HG03175 (cell line): Measurements from ENCODE around the gene RSPH1.

Experiments
- ATAC-seq: cut with Tn5 transposase; IDR thresholded peaks from one replicate; pipeline ENCODE4 v1.9.1; 2021; ENCODE audit warnings: mild to moderate bottlenecking, moderate library complexity; ENCODE audit not compliant: unreplicated experiment

The RSPH1 gene

DNA sequence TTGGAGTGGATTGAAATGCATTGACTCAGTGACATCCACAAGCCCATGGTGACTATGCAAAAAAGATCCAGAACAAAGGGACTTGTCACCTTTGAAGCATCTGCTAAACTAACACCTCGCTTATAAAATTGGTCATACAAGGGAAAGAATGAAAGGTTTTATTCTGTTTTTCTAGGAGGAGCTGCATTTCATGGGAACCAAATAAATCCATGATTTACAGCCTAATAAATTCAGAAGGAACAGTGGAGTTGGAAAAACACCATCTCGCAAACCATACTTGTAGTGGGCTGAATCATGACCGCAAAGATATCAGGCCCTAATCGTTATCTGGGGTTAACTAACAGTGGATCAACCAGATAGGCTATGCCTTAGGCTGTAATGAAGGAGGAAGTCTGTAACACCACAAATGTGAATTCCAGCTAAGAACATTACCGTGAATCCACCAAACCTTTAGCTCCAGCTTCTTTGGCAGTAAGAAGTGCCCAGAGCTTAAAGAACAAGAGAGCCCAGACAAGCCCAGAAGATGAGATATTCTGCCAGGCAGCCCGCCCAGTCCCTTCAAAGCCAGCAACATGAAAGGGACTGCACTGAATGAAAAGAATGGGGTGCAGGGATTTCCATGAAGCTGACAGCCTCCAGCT, 27.4 kb downstream of the RSPH1 start:
- no peak for ATAC-seq

DNA sequence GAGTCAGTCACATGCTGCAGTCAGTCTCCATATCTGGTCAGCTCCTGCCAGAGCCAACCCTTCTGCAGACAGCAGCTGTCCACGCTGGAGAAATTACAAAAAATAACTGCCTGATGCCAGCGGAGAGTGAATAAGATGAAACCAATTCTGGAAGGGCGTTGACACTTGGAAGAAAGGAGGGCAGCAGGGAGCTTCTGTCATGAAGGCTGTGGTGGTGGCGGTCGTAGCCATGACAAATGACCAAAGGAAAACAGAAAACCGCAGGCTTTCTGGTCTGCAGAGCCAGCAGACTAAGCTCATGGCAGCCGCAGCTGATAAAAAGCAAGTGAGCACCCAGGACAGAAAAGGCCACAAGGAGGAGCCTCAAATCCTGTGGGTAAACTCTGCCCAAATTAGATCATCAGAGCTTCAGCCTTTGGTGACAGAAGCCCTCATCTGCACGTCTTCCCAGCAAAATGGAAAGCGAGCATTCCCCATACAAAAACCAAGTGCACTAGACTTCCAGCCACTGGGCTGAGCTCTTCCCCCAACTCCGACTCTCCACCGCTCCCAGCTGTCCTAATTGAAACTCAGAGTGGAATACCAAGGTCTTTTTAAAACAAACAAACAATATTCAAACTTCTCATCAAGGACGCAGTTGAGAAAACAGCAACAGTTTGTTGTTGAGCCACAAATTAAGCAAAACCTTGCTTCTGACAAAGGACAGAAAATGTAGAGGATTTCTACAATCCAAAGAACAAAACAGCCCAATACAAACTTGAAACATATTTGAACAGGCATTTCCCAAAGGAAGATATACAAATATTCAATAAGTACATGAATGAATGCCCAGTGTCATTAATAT, 28.7 kb downstream of the RSPH1 start:
- ATAC-seq: no peak

DNA sequence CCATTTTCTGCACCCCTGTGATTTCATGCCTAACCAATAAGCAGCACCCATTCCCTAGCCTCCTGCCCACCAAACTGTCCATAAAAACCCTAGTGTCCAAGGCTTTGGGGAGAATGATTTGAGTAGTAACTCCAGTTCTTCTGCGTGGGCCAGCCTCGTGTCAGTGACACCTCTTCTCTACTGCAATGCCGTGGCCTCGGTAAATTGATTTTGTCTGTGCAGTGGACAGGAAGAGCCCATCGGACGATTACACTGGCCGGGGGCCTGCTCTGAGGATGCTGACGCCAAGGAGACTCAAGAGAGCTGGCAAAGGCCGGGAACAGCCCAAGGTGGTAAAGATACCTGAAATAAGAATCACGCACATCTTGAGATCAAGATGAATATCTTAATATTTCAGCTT, 29.3 kb downstream of the RSPH1 start:
- no peak for ATAC-seq

DNA sequence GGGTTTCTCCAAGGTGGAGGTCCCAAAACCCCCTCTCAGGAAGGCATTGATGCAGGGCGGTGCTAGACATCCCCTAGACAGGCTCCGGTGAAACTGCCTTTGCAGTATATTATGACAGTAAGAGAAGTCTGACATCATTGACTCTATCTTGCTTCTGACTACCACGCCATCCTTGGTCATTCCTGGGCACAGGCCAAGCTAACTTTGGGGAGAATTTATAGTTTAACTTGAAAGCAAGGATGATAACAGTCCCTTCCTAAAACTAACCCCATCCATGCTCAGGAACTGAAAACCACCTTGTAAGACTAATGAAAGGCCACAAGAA, 30.3 kb downstream of the RSPH1 start:
- no peak for ATAC-seq

DNA sequence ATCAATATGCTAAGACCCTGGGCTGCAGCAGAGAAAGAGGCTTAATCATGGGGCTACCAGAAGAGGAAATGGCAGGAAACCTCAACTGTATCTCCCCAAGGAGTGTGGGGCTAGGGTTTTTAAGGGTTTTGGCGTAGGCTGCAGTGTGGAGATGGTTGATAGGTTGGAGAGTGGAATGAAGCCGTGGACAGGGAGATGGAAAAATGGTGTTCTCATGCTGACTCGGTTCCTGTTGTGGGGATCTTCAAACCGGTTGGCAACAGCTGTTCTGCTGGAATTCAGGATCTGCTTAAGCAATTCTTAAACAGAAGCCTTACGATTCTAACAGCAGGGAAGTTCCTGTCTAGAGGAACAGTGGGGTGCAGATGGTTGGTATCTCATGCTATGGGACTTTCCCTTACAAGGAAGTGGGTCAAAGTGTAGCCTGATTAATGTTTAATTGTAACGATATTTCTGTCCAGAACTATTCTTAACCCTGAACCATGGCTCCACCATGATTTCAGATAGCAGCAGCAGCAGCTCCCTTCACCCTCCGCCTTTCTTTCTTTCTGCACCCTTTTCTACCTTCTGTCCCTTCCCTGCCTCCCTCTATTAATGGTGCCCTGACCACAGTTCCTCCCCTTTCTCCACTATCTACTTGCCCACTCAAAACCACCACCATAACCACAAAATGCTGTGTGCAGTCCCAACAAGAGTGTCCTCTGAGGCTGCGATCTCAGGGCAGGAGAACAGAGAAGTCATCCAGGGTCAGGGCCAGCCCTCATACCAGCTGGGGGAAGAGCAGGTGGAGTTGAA, 30.8 kb downstream of the RSPH1 start:
- peak; percentile 32 for ATAC-seq

DNA sequence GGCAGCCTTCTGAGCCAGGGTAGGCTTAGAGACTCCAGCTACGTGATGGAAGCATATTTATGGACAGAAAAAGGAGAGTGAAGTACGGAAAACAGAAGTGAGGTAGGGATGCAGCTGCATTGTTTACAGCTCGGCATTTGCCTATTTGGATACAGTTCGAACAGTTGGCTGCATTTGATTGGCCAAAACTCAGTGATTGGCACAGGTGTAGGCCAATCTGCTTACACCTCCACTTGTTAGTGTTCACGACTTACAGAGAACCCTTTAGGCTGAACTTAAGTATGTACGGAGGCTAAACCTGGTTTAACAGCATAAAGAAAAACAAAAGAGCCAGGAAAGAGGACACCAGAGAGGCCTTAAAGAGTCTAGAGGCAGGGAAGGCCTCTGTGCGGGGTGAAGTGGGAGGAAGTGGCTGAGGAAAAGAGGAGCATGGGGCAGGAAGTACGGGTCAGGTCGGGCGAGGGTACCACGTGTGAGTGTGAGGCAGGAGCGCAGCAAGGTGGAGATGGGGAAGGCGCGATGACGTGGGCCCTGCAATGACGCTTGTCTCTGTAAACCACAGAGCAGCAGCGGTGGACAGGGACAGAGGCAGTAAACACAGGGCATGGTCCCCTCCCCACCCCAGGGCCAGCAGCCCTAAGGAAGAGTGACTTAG, 32.0 kb downstream of the RSPH1 start:
- ATAC-seq: no peak

DNA sequence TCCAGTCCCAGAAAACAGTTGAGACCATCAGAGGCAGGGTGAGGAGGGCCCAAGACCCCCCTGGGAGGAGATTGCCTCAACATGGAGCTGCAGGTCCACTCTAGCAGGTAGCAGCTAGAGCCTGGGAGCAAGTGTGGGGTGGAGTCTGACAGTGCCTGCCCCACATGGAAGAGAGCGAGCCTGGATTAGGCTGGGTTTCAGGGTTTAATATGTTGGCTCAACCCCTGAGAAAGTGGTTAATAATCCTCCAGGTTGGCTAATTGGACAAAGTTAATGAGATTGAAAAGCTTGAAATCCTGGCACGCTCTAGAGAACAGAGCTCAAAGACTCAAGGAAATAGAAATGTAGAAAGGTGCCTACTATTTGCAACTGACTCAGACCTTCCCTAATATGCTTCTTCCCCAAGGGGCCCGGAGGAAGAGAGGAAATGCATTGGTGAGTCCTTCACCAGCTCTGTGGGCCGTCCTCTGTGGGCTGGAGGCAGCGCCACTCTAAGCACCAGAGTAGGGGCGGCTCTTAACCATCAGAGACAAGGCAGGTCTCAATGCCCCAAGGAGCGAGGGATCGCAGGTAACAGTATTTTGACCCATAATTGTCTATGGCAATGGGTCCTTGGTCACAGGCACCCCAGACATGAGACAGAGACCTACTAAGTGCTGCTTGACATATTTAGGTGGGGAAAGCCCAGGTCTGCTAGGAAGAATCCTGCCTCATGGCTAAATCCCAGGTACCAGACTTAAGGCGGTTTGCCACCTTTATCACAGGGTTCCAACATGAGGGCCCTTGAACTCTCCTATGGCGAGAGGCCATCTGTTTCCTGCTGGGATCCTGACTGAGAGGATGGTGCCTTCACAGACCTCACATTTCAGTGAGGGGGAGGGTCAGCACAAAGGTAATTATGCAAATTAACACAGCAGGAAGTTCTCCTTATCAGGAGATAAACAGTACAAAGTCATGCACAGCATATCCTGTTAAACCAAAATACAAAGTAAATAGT, 33.8 kb downstream of the RSPH1 start:
- no peak for ATAC-seq

DNA sequence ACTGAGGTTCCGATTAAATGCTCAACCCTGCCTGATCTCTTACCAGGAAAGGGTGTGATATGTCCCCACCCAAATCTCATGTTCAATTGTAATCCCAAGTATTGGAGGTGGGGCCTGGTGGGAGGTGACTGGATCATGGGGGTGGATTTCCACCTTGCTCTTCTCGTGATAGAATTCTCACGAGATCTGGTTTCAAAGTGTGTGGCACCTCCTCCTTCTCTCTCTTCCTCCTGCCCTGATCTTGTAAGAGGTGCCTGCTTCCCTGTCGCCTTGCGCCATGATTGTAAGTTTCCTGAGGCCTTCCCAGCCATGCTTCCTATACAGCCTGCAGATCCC, 34.9 kb downstream of the RSPH1 start:
- ATAC-seq: peak; percentile 4

DNA sequence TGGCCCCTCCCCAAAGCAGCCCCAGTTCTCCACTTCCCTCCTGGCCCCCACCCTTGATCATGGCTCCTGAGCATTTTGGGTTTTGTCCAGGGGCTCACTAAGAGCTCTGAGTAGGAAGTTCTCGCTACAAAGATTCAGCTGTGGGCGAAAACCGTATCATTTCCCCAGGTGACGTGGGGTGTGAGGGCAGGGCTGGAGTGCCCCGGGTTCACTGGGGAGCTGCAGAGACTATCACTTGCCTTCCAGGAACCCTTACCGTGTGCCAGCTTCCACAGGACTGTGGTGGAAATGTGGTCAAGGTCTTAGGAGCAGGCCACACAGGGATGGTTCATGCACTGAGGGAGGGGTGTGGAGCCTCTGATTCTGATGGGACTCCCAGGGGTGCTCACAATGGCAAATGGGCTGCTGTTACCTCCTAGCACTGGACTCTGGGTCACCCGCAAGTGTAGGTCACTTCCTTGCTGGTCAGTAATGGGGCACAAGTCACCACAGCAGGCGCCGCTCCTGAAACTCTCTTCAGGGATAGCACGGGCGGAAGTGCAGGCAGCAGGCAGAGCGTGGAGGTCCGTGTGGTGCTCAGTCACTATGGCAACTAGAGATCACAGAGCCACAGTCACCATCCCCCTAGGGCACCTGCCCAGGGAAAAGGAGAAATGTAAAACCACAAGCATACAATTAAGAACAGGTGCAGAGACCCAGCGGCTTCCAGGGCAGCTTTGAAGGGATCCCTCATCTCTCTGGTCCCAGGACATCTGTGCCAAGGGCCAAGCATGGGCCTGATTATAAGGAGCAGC, 35.4 kb downstream of the RSPH1 start:
- peak; percentile 74 for ATAC-seq

DNA sequence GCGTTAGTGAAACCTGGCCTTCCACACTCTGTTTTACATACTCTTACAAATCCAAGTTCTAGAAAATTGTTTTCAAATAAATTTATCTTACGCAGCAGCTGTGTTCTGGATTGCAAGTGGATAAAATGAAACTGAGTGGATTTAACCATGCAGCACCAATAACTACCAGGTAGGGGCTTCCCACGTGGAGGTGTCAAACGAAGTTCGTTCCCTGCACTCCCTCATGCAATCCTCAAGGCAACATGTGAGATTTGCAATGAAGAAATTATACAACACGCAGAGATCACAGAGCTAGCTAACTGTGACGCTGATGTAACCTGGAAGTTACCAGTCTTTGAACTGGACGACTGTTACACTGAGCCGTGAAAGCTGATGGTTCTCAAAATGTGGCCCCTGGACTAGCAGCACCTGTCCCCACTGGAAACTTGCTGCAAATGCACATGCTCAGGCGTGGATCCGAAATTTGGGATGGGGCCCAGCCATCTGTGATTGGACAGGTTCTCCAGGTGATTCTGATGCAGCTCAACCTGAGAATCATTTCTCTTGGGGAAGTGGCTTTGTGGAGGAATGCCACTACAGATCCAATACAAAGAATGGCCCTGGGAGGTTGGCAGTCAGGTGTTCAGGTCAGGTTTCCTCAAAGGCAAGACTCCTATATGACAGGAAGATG, 36.3 kb downstream of the RSPH1 start:
- ATAC-seq: no peak

DNA sequence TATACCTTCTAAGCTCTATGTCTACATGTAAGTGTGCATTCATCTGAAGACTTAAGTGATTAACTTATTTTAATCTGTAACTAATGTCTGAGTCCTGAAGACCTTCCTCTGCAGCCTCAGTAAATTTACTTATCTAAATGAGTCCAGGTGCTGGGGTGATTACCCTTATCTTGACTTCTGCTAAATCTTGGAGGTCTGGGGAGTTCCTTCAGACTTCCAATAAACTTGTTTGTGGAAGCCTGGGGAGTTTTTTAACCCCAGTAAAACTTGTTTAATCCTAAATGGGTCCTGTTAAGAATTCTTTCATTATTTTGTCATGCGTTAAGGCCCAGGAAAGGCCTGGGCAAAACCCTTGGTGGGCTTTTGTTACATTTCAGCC, 37.0 kb downstream of the RSPH1 start:
- ATAC-seq: no peak

DNA sequence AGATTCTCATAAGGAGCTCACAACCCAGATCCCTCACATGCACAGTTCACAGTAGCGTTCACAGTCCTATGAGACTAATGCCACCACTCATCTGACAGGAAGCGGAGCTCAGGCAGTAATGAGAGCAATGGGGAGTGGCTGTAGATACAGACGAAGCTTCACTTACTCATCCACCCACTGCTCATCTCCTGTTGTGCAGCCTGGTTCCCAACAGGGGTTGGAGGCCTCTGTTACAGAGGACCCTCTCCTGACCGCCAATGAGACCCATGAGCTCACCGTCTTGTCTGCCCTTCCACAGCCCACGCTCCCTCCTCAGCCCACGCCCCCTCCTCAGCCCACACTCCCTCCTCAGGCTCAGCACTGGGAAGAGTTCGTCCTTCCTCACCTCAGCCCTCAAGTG, 39.6 kb downstream of the RSPH1 start:
- ATAC-seq: no peak

DNA sequence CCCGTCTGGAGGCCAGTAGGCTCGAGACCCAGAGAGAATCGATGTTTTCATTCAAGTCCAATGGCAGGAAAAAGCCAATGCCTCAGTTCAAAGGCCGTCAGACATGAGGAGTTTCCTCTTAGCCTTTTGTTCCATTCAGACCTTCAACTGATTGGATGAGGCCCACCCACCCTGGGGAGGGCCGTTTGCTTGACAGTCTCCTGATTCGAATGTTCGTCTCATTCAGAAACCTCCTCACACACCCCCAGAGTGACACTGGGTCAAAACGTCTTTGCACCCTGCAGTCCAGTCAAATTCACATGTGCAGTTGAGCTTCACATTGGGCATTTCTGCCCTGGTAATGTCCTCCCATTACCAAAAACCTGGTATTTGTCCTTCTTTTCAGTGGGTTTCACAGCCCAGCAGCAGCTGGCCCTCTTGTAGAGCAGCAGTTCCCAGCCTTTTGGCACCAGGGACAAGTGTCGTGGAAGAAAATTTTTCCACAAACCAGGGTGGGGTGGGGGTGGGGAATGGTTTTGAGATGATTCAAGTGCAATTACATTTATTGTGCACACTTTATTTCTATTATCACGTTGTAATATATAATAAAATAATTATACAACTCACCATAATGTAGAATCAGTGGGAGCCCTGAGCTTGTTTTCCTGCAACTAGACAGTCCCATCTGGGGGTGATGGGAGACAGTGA, 40.1 kb downstream of the RSPH1 start:
- ATAC-seq: no peak

DNA sequence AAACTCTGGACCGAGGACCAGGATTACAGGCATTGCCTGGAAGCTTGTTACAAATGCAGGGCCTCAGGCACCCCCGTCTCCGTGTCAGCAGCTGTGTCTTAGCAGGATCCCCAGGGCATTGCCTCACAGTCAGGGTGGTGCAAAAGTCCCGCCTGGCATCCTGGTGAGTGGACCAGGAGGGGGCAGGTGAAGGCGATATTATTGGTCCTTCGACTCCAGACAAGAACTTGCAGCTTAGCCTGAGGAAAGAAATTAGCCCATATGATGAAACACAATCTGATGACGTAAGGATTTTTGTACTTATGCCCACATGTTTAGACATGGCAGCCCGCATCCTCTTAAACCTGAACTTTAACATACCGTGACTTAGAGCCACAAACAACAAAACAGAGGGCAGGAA, 40.8 kb downstream of the RSPH1 start:
- no peak for ATAC-seq

DNA sequence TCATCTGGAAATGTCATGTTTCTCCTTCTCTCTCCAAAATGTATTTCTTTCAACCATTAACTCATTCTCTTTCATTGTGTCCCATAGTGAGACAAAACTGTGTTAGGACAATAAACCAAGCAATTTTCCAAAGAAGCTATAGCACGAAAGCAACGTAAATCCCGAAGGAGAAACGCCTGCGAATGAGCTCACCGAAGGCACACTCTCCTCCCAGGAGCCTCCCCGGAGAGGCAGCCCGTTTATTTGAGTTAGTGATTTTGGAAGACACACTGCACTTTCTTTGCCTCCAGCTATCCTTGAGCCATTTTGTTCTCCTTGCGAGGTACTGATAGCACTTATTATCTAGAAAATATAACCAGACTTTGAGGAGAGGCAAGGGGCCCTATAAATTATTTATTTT, 41.2 kb downstream of the RSPH1 start:
- ATAC-seq: no peak

DNA sequence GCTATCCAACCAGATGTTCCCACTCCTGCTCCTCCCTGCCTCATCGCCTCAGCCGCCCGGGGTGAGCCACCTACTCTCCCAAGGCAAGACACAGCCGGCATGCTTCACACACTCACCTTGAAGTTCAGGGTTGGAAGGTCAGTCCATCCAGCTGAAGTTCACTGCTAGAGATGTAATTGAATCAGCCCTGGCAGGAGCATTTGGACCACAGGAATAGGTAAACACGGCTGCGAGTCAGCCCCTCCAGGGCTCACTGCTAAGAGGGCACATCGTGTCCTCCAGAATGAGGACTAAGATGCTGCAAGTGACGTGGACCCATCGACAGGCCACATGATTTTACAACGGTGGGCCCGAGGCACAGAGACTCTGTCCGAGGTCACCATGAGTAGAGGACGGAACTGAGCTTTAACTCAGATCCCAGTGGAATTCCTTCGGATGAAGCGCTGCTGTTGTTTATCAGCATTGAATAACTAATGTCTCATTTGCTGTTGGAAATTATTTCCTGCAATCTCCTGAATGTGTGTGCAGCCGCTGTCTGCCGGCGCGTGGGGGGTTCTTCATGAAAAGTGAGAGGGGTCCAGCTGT, 41.9 kb downstream of the RSPH1 start:
- ATAC-seq: no peak

DNA sequence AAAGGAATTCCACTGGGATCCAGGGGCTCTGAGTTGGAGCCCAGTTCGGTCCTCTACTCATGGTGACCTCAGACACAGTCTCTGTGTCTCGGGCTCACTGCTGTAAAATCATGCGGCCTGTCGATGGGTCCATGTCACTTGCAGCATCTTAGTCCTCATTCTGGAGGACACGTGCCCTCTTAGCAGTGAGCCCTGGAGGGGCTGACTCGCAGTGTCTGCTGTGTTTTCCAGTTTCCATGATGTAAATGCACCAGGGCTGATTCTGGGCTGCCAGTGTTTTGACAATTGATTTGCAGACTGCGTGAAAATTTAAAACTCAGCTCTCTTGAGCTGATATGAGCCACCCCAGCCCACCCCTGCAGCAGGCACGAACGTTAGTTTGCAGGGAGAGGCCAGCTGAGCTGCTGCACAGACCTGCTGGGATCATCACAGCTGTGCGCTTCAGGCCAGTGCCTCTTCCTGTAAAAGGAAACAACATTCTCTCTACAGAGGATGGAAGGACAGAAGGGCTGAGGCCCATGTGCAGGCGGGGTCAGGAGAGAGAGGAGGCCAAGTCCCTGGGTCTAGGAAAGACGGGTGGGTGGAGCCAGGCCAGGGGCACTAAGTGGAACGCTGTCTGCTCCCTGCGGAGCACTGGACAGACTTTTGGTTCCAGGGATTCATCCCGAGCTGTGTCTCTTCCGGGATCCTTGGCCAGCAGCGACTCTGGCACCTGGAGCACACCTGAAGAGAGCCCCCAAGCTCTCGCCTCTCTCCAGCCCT, 42.6 kb downstream of the RSPH1 start:
- ATAC-seq: no peak
